ENCODE data around the gene AEBP2.

The AEBP2 gene

GRCh38 chr12:19518209-19518608 is 78.9 kb downstream of the AEBP2 start:
- DNase-seq, result no peak

GRCh38 chr12:19520646-19521415 is 81.5 kb downstream of the AEBP2 start:
- no peak for DNase-seq

- no peak for DNase-seq
These were observed 86.0 kb downstream of the AEBP2 start for GRCh38 chr12:19525274-19525673.

- no peak for DNase-seq
These were observed 88.6 kb downstream of the AEBP2 start for GRCh38 chr12:19527866-19528265.

- no peak for DNase-seq
These were observed 89.5 kb downstream of the AEBP2 start for GRCh38 chr12:19528750-19529149.

GRCh38 chr12:19529951-19530636 is 90.8 kb downstream of the AEBP2 start:
- DNase-seq, result no peak

GRCh38 chr12:19530637-19531023 is 91.3 kb downstream of the AEBP2 start:
- DNase-seq, result no peak

GRCh38 chr12:19533567-19533966 is 94.3 kb downstream of the AEBP2 start:
- no peak for DNase-seq

GRCh38 chr12:19539071-19539470 is 99.8 kb downstream of the AEBP2 start:
- no peak for DNase-seq

- DNase-seq, result no peak
These were observed 100.5 kb downstream of the AEBP2 start for GRCh38 chr12:19539836-19540235.

- DNase-seq, result no peak
These were observed 103.3 kb downstream of the AEBP2 start for GRCh38 chr12:19542606-19543005.

GRCh38 chr12:19544353-19544752 is 105.1 kb downstream of the AEBP2 start:
- no peak for DNase-seq

- DNase-seq, result no peak
These were observed 106.0 kb downstream of the AEBP2 start for GRCh38 chr12:19545301-19545700.

GRCh38 chr12:19546027-19546426 is 106.7 kb downstream of the AEBP2 start:
- no peak for DNase-seq

- DNase-seq, result no peak
These were observed 107.4 kb downstream of the AEBP2 start for GRCh38 chr12:19546611-19547162.

GRCh38 chr12:19547271-19547671 is 108.0 kb downstream of the AEBP2 start:
- no peak for DNase-seq

- no peak for DNase-seq
These were observed 109.5 kb downstream of the AEBP2 start for GRCh38 chr12:19548834-19549233.

- DNase-seq, result no peak
These were observed 111.3 kb downstream of the AEBP2 start for GRCh38 chr12:19550626-19551025.

GRCh38 chr12:19552441-19553097 is 113.3 kb downstream of the AEBP2 start:
- DNase-seq, result peak in 1 of 2 donors; percentile 7

GRCh38 chr12:19553175-19553574 is 113.9 kb downstream of the AEBP2 start:
- no peak for DNase-seq

- no peak for DNase-seq
These were observed 122.2 kb downstream of the AEBP2 start for GRCh38 chr12:19561411-19561961.

Data from CD4-positive, alpha-beta T cell treated with Interferon alpha-2 for 1 hour (primary cell).